Activated B cell treated with CpG ODN at 0.5 μM for 24 hours (primary cell): ENCODE measurements around the gene PCP2. TPM values are rescaled to one million over a fixed set of nuclear protein-coding genes. Genes with fewer than 3 reads are reported as not detected.

ENCODE experiments used
- ATAC-seq: fragments of 200-7000 bp; cut with Tn5 transposase; one replicate; pipeline ENCODE4 v1.10.0; 2021; ENCODE audit warnings: low read depth, mild to moderate bottlenecking, moderate library complexity
- CTCF ChIA-PET: fragments of 350-600 bp; sonication (Branson Sonifier 250); formaldehyde crosslinking; loops from one replicate; lab custom pipeline; 2021; ENCODE audit warnings: antibody characterized with exemption; lab: Charles Lee
- POLR2A ChIA-PET: fragments of 350-600 bp; sonication (Branson Sonifier 250); formaldehyde crosslinking; loops from one replicate; lab custom pipeline; 2021; ENCODE audit warnings: antibody characterized with exemption; lab: Charles Lee
- DNase-seq: peaks from one replicate; pipeline ENCODE4 v3.0.0; 2022
- H3K27ac Mint-ChIP-seq: one replicate; pipeline ENCODE4 v1.8.0; 2020; ENCODE audit warnings: mixed read lengths
- H3K27me3 Mint-ChIP-seq: one replicate; pipeline ENCODE4 v1.8.0; 2021; ENCODE audit warnings: mixed read lengths
- H3K36me3 Mint-ChIP-seq: one replicate; pipeline ENCODE4 v1.8.0; 2021; ENCODE audit warnings: low read depth, mixed read lengths
- H3K4me1 Mint-ChIP-seq: one replicate; pipeline ENCODE4 v1.8.0; 2021; ENCODE audit warnings: mixed read lengths
- H3K4me3 Mint-ChIP-seq: one replicate; pipeline ENCODE4 v1.8.0; 2020; ENCODE audit warnings: mild to moderate bottlenecking, mixed read lengths
- H3K9me3 Mint-ChIP-seq: one replicate; pipeline ENCODE4 v1.8.0; 2020; ENCODE audit warnings: mixed read lengths
- CTCF ChIP-seq: fragments of 200-600 bp; IDR thresholded peaks from one replicate; pipeline ENCODE4 v1.8.0; 2022; ENCODE audit warnings: antibody characterized with exemption, mild to moderate bottlenecking
- intact Hi-C: fragments of 100-400 bp; cut with micrococcal nuclease; formaldehyde crosslinking; loops from one replicate; pipeline ENCODE4 v1.15.1; 2024
- total RNA-seq: library from RNA; stranded (reverse); gene quantifications from 2 replicates; pipeline ENCODE4 v1.2.3, GENCODE V29; 2022

PCP2 gene
- total RNA-seq, 1 donor from 2014 or later: 2.1 TPM

DNA sequence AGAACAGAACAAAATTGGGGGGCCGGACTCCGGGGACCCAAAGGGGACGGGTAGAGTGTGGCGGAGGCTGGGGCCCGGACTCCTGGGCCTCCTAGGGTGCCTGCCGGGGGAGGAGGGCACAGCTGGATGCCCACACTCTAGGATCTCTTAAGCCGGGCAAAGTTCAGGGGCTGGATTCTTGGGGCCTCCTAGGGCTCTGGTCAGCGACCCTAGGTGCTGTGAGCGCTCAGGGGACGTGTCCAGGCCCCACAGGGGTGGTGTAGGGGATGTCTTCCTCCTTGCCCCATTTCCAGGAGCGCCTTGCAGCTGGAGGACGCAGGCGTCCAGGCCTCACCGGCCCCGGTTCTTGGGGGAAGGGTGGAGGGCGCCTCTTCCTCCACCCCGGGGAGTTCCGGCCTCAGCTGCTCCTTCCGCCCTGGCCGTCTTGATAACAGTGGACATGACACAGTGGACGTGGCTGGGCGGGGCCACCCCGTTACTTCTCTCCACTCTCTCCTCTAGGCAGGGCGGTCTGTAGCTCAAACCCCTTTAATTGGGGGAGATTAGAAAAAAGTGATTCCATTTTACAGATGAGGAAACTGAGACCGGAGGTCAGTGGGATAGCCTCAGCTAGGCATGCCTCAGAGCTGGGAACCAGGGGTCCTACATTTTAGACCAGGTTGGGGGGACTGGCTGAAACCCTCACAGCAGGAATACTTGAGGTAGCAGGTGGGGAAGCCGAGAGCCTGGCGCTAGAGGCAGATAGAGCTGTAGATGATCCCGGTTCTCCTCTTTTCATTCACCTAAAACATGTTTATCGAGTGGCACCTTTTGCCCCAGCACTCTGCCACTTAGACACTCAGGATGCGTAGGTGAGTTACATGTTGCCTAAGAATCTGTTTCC lies 4.1 kb upstream of the PCP2 start:
- H3K27ac Mint-ChIP-seq: peak overlapping the region; percentile 90
- ChIA-PET CTCF (interaction anchor here (1.0 to 2.5 kb wide), 5 partner anchors 14 to 255 kb away, joined by 3 to 7 read pairs (median 4); partner anchors contain the start of gene TRAPPC5), POLR2A (interaction anchor here (0.5 to 2.7 kb wide), 11 partner anchors 8 to 692 kb away, joined by 3 to 13 read pairs (median 4); partner anchors contain the start of genes FCER2, PET100, SNAPC2 and TRAPPC5)
- intact Hi-C loops: loop anchor here (1.0 to 2.0 kb wide), 4 partner anchors 8 to 103 kb away; partner anchors contain the start of genes PET100, PNPLA6, TRAPPC5 and XAB2
- no peak for TF ChIP-seq CTCF
- H3K36me3 Mint-ChIP-seq: peaks cover 26% of the 10 kb centered on the region
- H3K4me3 Mint-ChIP-seq: peak overlapping the region; percentile 86
- H3K9me3 Mint-ChIP-seq: no peaks in the 10 kb centered on the region
- H3K4me1 Mint-ChIP-seq: peaks cover 36% of the 10 kb centered on the region
- DNase-seq (no peak), ATAC-seq (peak; percentile 22)
- H3K27me3 Mint-ChIP-seq: no peaks in the 10 kb centered on the region

- peaks cover 24% of the 10 kb centered on the region for H3K36me3 Mint-ChIP-seq
- ChIA-PET CTCF (interaction anchor here (1.0 to 2.5 kb wide), 4 partner anchors 15 to 256 kb away, joined by 3 to 7 read pairs (median 4); no protein-coding TSS in a partner anchor), POLR2A (interaction anchor here (0.6 to 2.7 kb wide), 6 partner anchors 8 to 692 kb away, joined by 3 to 13 read pairs (median 4); partner anchors contain the start of genes FCER2, PET100, SNAPC2 and TRAPPC5)
- no peak for TF ChIP-seq CTCF
- ATAC-seq (peak; percentile 98), DNase-seq (peak; percentile 93)
- H3K4me3 Mint-ChIP-seq: peak within 1 kb of the TSS; percentile 86
- intact Hi-C loops: loop anchor here (1.0 to 2.0 kb wide), 4 partner anchors 8 to 102 kb away; partner anchors contain the start of genes PET100, PNPLA6, TRAPPC5 and XAB2
- no peaks in the 10 kb centered on the region for H3K27me3 Mint-ChIP-seq
- H3K9me3 Mint-ChIP-seq: no peaks in the 10 kb centered on the region
- H3K4me1 Mint-ChIP-seq: peaks cover 36% of the 10 kb centered on the region
- peak within 1 kb of the TSS; percentile 90 for H3K27ac Mint-ChIP-seq
Observed at GRCh38 chr19:7636691-7637373, 3.3 kb upstream of the PCP2 start, which contains the start of gene STXBP2. TSS of gene STXBP2 (plus strand) at chr19:7637110. CDS start at chr19:7637150, 40 bp downstream.

GRCh38 chr19:7636317-7636690 lies 2.8 kb upstream of the PCP2 start:
- peaks cover 36% of the 10 kb centered on the region for H3K4me1 Mint-ChIP-seq
- H3K4me3 Mint-ChIP-seq: peak overlapping the region; percentile 86
- no peak for DNase-seq
- TF ChIP-seq CTCF: no peak
- H3K27me3 Mint-ChIP-seq: no peaks in the 10 kb centered on the region
- CTCF ChIA-PET: no interaction called here
- H3K36me3 Mint-ChIP-seq: peaks cover 24% of the 10 kb centered on the region
- ATAC-seq: no peak
- no peaks in the 10 kb centered on the region for H3K9me3 Mint-ChIP-seq
- H3K27ac Mint-ChIP-seq: peak overlapping the region; percentile 90
- intact Hi-C loops: loop anchor here (2.0 kb wide), 2 partner anchors 16 to 102 kb away; partner anchors contain the start of gene PNPLA6
- POLR2A ChIA-PET: interaction anchor here (1.6 kb wide), 1 partner anchor 284 kb away, joined by 5 read pairs; the partner anchor contains the start of gene SNAPC2

- no peaks in the 10 kb centered on the region for H3K9me3 Mint-ChIP-seq
- H3K36me3 Mint-ChIP-seq: peaks cover 24% of the 10 kb centered on the region
- POLR2A ChIA-PET: no interaction called here
- H3K27ac Mint-ChIP-seq: no peak overlapping the region
- ATAC-seq: no peak
- intact Hi-C loops: loop anchor here (2.0 kb wide), 2 partner anchors 17 to 101 kb away; partner anchors contain the start of gene PNPLA6
- H3K4me3 Mint-ChIP-seq: peak overlapping the region; percentile 86
- CTCF ChIA-PET: no interaction called here
- TF ChIP-seq CTCF: no peak
- H3K4me1 Mint-ChIP-seq: peaks cover 40% of the 10 kb centered on the region
- H3K27me3 Mint-ChIP-seq: no peaks in the 10 kb centered on the region
- no peak for DNase-seq
Observed at GRCh38 chr19:7635670-7636069, 2.2 kb upstream of the PCP2 start.
